Activated gamma-delta T cell treated with Interleukin-2 at 50 U/mL for 16 hours (primary cell): ENCODE results near the gene UNC119B.
A peak's percentile ranks its signal among the peaks of the same experiment; 100 is the strongest.

Experiments
- DNase-seq: peaks from one replicate; pipeline ENCODE4 v3.0.0-alpha.2; 2020

Gene UNC119B

DNA sequence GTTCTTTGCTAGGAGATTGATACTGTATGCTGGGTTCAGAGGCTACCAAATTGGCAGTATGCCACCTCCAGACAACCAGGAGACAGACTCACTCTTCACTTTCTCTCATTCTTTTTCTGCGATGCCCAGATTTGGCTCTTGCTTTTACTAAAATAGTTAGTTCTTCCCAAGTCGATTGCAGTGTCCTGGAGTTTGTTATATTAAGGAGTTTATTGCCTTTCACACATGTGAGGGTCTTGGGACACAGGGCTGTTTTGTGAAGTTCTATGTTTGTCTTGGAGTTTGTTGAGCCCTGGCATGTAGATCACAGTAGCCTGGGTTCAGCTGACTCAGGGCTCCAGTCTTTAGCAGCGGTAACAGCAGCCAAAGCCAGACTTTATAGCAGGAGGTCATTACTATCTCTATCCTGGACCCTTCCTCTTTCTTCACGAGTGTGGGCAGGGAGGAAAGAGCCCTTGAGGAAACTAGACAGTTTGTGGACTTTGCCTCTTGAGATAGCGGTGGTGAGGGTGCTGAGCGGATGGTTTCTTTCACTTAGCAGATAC is 21.7 kb upstream of the UNC119B start:
- DNase-seq: no peak

DNA sequence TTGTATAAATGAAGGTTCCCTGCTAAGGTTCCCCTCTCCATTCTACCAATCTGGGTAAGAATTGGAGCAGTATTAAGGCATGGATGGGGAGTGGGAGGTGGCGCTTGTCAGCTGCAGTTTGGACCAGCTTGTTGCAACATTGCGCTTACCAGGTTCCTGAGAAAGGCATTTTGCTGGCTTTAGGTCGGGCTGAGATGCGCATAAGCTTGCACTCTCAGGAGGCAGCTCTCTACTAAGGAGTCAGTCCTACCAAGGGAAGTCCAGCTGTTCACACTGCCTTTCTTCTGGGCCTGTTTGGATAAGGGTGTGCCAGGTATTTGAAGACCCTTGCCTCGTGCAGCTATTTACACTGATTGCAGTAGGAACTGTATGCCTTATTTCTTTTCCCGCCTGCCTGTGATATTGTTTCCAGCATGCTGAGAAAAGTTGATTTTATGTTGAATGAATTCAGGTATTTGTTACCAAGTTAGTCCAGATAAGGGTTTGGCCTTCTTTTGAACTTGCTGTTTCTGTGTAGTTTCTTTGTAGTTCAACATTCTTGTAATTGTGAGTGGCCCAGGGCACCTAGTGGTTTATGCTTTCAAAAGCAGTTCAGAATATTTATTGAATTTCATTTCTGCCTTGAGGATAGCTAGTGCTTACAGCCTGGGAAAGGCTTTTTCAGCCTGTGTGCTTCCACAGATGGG is 20.7 kb upstream of the UNC119B start:
- no peak for DNase-seq

DNA sequence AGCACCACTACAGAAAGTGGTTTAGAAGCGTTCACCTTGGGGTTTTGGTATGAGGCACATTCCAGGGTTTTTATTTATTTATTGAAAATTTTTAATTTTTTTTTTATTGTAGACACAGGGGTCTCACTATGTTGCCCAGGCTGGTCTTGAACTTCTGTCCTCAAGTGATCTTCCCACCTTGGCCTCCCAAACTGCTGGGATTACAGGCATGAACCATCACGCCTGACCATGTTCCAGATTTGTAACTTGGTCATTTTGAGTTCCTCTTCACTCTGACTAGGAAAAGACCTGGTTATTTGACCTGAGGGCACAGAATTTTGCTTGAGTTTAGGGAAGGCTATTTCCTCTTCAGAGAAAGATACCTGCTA is 20.2 kb upstream of the UNC119B start:
- DNase-seq: no peak

DNA sequence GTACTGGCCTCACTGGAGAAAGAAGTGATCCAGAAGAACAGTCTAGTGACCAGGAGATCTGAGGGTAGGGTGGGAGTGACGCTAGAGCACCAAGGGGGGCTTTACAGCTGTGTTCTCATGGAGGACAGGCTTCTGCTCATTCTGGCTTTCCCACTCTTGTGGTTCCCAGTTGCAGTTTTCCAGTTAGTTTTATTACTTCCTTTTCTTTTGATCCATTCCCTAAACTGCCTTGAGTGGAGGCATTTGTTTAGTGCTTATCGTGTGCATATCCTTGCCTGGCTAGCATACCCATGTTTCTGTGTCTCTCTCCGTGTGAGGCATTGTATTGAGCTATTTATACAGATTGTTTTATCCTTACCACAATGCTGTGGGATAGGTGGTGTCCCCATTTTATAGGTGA is 19.3 kb upstream of the UNC119B start:
- DNase-seq: no peak

DNA sequence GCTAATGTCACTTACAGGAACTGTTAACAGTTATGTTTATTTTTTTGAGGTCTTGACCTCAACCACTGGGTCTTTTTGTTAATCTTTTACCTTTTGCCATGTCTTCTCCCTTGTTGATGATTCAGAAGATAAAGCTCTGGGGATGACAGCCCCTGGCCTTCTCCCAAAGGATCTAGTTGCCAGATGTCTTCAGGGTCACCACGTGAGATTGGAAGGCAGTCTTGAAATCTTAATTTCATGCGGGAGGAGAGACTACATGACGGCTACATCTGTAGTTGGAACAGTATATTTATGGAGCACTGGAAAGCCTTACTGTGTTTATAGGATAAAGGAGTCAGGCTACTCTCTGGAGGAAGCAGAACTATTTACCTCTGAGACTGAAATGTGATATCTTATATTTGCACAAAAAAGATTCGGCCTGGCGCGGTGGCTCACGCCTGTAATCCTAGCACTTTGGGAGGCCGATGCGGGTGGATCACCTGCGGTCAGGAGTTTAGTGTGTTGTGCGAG is 17.7 kb upstream of the UNC119B start:
- no peak for DNase-seq

DNA sequence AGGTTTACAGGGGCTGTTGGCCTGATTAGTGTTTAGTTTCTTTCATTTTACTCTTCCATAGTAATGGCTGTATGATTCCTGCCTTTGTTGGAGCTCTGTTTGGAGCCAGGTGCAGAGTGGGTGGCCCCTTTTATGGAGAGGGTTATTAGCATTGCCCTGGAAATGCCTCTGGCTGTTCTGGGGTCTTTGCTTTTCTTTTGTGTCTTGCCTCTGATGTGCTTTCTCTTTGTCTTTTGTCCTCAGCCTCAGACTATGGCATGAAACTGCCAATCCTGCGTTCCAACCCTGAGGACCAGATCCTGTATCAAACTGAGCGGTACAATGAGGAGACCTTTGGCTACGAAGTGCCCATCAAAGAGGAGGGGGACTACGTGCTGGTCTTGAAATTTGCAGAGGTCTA is 16.4 kb upstream of the UNC119B start:
- no peak for DNase-seq

DNA sequence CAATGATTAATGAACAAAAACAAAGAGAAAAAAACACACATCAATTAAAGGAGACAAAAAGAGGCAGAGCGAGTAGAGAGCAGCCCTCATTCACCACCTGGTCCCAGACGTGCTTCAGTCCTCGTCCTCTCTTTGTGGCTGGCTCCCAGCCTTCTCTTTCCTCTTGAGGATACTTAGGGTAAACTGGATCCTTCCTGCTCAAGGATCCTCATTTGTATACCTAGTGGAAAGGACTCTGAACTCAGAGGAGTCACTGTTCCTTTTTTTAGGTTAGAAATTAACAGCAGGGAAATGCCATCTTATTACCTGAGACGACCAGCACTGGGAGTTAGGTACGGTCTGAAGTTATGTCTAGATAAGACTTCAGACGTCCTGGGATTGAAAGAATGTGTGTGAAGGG is 13.6 kb upstream of the UNC119B start:
- no peak for DNase-seq

DNA sequence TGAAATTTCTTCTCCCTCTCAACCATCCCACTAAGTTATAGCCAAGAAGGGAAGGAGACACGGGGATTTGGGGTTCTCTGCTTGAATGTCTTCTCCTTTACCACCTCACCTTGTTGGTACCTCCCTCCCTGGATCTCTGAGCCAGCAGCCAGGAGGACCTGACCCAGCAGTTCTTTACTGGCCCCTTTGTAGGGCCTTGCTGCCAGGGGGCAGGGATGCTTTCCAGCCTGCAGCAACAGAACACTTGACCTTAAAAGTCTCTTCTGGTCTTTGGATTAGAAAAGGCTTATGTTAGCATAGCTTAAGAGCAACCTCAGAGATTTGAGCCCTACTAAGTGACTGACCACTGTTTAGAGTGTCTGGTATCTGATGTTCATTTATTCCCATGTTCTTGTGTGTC is 12.9 kb upstream of the UNC119B start:
- no peak for DNase-seq

DNA sequence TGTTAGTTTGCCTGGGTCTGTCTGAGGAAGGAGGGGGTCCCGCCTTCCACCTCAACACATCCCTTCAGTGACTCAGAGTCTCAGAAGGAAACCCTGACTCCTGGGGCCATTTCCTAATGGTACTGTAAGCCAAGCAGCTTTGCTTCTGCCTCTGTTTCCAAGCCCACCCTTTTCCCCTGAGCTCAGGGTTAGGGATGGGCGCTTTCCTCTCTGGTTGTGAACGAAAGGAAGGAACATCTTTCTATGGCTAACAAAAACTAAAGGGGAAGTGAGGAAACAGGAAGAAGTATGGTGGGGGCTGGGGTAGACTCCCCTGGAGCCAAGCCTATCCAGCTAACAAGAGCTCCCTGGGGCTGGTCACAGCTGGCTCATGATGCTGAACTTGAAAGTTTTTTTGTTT is 11.6 kb upstream of the UNC119B start:
- DNase-seq: no peak

DNA sequence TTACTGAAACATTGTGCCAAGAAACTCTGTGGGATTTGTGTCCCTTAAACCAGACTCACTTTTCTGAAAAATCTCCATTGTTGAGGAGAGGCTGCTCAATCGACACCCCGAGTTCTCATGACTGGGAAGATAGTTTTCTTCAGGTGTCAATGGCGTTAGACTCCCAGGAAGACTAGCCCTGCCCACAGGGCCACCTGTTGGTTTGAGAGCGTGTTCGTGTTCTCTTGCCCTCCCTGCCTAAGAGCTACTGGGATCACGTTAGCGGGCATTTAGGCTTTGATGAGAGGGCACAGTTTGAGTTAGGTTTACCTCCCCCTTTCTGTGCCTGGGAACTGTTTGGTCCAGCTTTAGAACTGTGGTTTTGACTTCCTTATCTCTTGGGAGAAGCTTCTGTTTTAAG is 10.7 kb upstream of the UNC119B start:
- DNase-seq: no peak

DNA sequence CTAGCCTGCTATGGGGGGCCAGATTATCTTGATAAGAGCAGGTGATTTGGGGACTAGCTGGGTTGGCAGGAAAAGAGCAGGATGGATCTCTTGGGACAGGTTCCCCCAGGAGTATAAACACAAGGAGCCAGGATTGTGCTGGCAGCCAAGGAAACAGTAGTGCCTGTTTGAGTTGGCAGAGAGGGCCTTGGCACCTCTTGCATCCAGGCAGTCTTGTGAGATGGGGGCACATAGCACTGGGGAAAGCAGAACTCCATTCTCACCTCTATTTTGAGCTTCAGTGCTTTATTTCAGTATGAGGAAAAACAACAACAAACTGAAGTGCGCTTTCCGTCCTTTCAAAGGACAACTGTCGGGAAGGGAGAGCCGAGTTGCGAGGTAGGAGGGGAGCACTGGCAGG is 9.4 kb upstream of the UNC119B start:
- DNase-seq: no peak

DNA sequence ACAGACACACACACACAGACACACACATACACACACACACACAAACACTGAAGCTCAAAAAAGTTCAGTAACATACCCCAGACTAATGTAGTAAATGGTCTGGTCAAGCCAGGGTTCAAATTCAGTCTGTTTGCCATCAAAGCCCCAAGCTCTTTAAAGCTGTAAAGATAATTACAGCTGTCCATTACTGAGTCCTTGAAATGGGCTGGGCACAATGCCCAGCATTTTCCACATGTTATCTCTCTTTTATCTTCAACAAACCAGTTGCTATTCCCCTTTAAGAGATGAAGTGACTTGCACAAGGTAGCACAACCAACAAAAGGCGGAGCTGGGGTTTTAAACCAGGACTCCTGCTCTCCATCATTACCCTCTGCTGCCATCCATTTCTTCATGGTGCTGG is 7.6 kb upstream of the UNC119B start:
- no peak for DNase-seq

DNA sequence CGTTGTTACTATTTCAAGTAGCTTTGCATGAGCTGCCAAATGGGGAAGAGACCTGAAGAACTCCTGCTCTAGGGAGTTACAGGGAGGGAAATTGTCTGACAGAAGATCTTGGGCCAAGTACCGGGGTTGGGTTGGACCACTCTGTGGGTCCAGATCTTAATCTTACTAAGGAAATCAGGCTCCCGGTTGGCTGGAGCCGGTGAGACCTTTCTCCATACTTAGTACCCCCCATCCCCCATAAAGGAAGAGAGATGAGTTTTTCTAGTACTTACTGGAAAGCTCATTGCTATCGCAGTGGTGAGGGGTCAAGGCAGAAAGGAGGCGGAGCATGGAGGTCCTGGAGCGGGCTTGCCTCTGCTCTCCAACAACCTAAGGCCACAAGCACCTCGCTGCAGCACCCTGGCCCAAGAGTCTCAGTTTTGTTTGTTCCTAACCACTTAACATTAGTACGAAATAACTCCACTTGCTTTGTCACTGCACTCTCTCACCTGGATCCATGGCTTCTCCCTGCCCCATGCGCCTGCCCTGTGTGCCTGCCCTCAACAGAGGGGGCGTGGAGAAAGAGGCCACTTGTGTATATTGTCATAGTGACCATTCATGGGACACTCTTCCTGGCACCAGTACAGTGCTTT is 6.8 kb upstream of the UNC119B start:
- no peak for DNase-seq

DNA sequence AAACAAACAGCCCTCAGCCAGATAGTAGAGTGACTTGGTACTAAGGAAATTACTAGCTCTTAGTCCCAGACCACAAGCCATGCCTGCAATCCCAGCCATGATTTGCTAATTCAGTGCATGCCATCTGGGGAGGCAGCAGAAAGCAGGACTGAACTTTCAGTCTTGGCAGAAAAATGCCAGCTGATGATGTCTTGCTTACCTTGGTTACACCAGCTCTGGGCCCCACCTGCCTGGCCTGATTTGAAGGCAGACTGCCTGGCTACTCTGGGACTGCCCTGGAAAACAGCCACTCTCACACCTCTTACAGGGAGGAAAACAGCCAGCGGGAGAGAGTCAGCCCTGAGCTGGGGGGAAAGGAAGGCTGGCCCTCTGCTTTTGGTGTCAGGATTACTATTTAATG is 4.6 kb upstream of the UNC119B start:
- no peak for DNase-seq

DNA sequence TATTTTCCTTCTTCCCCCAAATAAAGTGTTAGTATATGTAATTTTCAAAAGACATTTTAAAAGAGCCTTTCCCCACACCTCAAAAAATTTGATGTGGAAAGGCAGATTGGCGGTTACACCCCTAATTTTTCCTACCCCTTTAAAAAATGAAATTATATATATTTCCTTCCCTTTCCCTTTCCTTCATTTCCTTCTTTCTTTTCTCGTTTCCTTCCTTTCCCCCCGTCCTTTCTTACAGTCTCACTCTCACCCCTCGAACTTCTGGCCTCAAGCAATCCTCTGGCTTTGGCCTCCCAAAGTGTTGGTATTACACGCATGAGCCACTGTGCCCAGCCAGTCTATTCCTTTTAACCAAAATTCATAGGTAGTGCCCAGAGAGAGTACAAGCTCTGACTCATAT is 4.2 kb upstream of the UNC119B start:
- no peak for DNase-seq

DNA sequence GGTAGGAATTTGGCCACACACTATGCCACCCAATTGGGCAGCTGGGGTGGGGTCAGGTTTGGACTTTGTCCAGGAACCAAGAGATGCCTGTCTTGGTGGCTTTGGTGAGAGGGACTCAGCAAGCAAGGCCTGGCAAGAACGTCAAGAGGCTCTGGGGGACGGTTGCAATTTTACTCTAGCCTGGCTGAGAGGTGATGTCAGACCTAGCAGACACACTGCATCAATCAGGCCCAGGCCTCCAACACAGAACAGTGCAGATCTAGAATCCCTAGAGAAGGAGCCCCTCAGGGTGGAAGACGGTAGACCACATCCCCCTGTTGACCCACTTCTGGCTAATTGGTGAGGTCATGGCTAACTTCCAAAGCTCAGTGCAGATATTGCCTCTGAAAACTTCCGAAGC is 1.6 kb upstream of the UNC119B start:
- no peak for DNase-seq

DNA sequence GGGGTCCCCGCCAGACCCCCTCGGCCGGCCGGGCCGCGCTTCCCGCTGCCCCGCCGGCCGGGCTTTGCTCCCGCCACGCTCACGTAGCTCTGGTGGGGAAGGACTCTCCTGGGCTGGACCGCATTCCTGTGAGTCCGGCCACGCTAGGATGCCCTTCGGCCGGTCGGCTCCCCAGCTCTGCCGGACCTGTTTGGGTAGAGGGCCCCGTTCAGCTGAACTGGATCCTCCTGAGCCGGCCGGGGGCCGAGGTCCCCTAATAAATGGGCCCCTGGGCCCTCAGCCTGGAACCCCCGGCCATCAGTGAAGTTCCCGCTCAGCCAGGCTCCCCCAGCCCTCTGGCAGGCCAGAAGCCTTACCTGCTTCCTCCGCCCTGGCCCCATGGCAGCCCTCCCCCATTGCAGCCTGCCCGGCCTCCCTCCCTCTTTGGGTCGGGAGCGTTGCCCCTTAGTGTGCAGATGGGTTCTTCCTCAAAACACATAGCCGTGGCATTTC is 593 bp downstream of the UNC119B start:
- peak; percentile 17 for DNase-seq

DNA sequence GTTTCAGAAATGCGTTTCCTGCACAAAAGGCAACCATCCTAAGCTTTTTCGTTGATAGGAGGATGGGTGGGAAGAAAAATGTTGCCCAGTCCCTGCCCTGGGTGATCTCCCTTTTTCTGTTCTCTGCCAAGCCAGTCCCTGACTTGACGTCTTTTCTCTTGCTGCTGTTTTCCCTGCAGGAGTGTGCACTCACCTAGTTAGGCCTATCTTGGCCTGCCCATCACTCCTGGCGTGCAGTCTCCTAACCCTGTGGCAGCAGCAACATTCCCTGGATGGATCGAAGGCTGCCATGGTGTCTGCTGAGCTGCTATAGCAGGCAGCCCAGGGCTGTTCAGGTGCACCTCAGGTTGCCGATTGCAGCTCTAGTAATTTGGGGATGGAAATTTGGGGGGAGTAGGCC is 1.2 kb downstream of the UNC119B start:
- DNase-seq: no peak

DNA sequence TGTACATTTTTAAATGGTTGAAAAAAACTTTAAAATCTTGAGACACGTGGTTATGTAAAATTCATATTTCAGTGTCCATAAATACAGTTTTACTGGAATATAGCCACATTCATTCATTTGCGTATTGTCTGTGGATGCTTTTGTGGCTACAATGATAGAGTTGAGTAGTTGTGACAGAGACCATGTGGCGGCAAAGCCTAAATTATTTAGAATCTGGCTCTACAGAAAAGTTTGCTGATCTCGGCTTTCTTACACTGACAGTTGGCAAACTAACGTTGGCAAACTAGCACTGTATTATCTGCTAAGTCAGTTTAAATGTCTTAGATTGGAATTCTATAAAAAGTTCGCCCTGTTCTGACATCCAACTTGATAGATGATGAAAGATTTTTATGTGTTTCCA is 2.4 kb downstream of the UNC119B start:
- DNase-seq: no peak

DNA sequence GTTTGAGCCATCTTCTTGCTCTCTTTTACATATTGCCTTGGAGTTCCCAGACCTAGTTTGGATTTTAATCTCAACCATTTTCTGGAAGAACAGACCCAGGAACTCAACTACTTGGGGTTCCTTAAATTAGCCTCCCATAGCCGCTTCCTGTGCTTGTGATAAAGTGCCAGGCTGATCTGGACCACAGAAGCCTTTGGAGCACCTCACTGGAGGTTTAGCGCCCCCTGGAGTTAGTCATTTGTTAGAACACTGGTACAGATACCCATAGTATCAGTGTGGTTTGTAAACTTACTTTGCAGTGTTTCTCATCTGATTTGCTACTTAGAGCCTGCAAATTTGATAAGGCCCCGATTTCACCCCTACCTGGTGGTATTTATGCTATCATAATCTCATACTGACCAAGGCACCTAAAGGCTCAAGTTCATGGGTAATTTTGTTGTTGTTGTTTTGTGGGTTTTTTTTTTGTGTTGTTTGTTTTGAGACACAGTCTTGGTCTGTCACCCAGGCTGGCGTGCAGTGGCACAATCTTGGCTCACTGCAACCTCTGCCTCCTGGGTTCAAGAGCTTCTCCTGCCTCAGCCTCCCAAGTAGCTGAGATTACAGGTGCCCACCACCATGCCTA is 3.7 kb downstream of the UNC119B start:
- peak; percentile 77 for DNase-seq

DNA sequence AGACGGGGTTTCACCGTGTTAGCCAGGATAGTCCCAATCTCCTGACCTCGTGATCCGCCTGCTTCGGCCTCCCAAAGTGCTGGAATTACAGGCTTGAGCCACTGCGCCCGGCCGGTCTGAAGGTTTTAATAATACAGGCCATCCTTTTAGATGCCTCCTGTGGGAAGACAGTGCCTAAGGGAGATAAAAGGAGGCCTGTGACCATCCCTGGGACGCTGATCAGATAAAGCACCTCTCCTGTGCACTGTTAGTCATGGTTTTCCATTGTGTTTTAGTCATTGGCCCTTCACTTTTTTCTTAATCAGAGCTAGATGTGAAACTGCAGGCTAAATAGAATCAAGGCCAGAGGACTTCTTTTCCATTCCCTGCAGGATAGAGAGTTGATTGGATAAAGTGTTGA is 7.8 kb downstream of the UNC119B start:
- no peak for DNase-seq

DNA sequence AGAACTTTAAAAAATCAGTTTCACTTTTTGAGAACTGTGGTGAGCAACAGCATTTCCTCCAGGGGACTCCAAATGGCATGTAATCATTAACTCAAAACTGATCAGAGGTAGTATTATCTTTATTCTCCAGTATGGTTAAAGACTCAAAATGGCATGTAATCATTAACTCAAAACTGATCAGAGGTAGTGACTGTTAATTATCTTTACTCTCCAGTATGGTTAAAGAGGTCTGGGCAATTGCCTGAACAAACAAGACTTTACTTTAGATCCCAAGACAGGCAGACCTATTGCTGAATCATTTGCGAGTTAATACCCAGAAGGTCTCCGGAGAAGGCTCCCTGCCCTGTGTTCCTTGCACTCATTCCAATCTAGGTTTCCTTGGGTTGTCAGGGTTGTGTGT is 8.8 kb downstream of the UNC119B start:
- no peak for DNase-seq

DNA sequence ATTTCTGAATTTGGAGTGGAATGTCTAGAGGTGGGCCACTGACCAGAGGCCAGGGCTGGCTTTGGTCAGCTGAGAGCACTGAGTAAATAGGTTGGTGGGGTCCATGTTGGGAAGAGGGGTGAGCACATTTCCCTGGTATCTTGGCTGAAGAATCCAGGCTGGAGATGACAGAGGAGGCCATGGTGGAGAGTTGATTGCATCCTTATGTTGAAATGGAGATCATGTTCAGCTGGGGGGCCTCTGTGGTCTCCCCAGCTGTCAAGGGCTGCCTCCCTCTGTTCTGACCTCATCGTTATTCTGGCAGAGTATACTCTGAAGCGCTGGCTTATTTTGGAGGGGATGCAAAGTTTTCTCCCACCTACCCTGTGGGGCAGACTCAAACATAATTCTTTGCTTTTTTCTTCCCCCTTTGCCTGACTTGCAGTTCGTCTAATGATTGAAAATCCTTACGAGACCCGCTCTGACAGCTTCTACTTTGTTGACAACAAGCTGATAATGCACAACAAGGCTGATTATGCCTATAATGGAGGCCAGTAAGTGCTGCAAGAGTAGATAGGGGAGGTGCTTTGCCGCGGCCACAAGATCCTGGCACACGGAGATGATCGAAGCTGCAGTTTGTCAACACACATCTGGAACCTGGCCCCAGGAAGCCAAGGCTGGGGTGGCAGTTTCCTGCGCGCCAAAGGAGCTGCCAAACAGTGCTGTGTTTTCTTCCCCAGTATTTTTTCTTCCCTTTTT is 9.4 kb downstream of the UNC119B start:
- no peak for DNase-seq
